Left ventricle myocardium inferior (tissue), 1 donor: ENCODE measurements around the gene TTC21B. TPM values are rescaled to one million over a fixed set of nuclear protein-coding genes. Genes with fewer than 3 reads are reported as not detected.

Experiments used
- DNase-seq: peaks from one replicate; pipeline ENCODE4 v3.0.0-alpha.2; 2020
- H3K27ac ChIP-seq: fragments of 200-600 bp; replicated peaks from 2 replicates; pipeline ENCODE4 v1.8.0; 2021
- H3K27me3 ChIP-seq: fragments of 200-600 bp; 2 replicates; pipeline ENCODE4 v1.8.0; 2021; ENCODE audit warnings: low read depth
- H3K36me3 ChIP-seq: fragments of 200-600 bp; 2 replicates; pipeline ENCODE4 v1.8.0; 2021
- H3K4me1 ChIP-seq: fragments of 200-600 bp; 2 replicates; pipeline ENCODE4 v1.8.0; 2021
- H3K4me3 ChIP-seq: fragments of 200-600 bp; 2 replicates; pipeline ENCODE4 v1.8.0; 2021; ENCODE audit warnings: mild to moderate bottlenecking, moderate library complexity
- H3K9me3 ChIP-seq: fragments of 200-600 bp; replicated peaks from 2 replicates; pipeline ENCODE4 v1.8.0; 2021
- CTCF ChIP-seq: fragments of 200-600 bp; IDR thresholded peaks from 2 replicates; pipeline ENCODE4 v1.8.0; 2021; ENCODE audit warnings: antibody characterized with exemption, mild to moderate bottlenecking, borderline replicate concordance
- intact Hi-C: fragments of 100-400 bp; cut with micrococcal nuclease; formaldehyde crosslinking; loops from one replicate; pipeline ENCODE4 v1.11.0; 2022
- total RNA-seq: library from RNA; stranded (reverse); fragmentation: NEBNext Ultra II Directional; extraction: Animal tissue kit (Norgen Biotek cat#: 25700); gene quantifications from one replicate; pipeline ENCODE4 v1.2.1, GENCODE V29; 2021
- donor health status: DM: no; HTN: yes; CAD: no; lungs with severe emphysema.

TTC21B gene
- total RNA-seq, 1 donor from 2014 or later = 15.5 TPM

GRCh38 chr2:165958313-165958960, 4.9 kb upstream of the TTC21B start:
- intact Hi-C loops = no loop called here
- no peak overlapping the region for H3K27ac ChIP-seq
- no peak for TF ChIP-seq CTCF
- no peaks in the 10 kb centered on the region for H3K36me3 ChIP-seq
- no peaks in the 10 kb centered on the region for H3K27me3 ChIP-seq
- H3K4me3 ChIP-seq = no peak overlapping the region
- H3K9me3 ChIP-seq = no peaks in the 10 kb centered on the region
- peaks cover 13% of the 10 kb centered on the region for H3K4me1 ChIP-seq
- DNase-seq = no peak

GRCh38 chr2:165957030-165957675, 3.6 kb upstream of the TTC21B start:
- TF ChIP-seq CTCF = no peak
- intact Hi-C loops = no loop called here
- H3K36me3 ChIP-seq = no peaks in the 10 kb centered on the region
- peaks cover 26% of the 10 kb centered on the region for H3K4me1 ChIP-seq
- no peaks in the 10 kb centered on the region for H3K9me3 ChIP-seq
- no peak overlapping the region for H3K27ac ChIP-seq
- DNase-seq = no peak
- no peaks in the 10 kb centered on the region for H3K27me3 ChIP-seq
- H3K4me3 ChIP-seq = peak overlapping the region; percentile 32

- no peak for DNase-seq
Measured at GRCh38 chr2:165953306-165953654, 296 bp downstream of the TTC21B start.

GRCh38 chr2:165952741-165953211, 800 bp downstream of the TTC21B start:
- TF ChIP-seq CTCF = no peak
- peak overlapping the region; percentile 76 for H3K4me3 ChIP-seq
- H3K27ac ChIP-seq = peak overlapping the region; percentile 87
- intact Hi-C loops = no loop called here
- DNase-seq = no peak
- H3K36me3 ChIP-seq = peaks cover 19% of the 10 kb centered on the region
- H3K4me1 ChIP-seq = peaks cover 38% of the 10 kb centered on the region
- no peaks in the 10 kb centered on the region for H3K9me3 ChIP-seq
- no peaks in the 10 kb centered on the region for H3K27me3 ChIP-seq

More at GRCh38 chr2:165953306-165953654, 296 bp downstream of the TTC21B start:
- Histone ChIP-seq H3K27ac (peak overlapping the region; percentile 87), H3K9me3 (no peaks in the 10 kb centered on the region), H3K27me3 (no peaks in the 10 kb centered on the region), H3K36me3 (peaks cover 14% of the 10 kb centered on the region), H3K4me1 (peaks cover 38% of the 10 kb centered on the region), H3K4me3 (peak overlapping the region; percentile 76)
- intact Hi-C loops = no loop called here
- no peak for TF ChIP-seq CTCF

GRCh38 chr2:165952085-165952484, 1.5 kb downstream of the TTC21B start:
- Histone ChIP-seq H3K27ac (no peak overlapping the region), H3K4me3 (peak overlapping the region; percentile 76), H3K36me3 (peaks cover 22% of the 10 kb centered on the region), H3K9me3 (no peaks in the 10 kb centered on the region), H3K4me1 (peaks cover 38% of the 10 kb centered on the region), H3K27me3 (no peaks in the 10 kb centered on the region)
- no peak for TF ChIP-seq CTCF
- DNase-seq = no peak
- intact Hi-C loops = no loop called here
